ENCODE results near the gene LANCL3. TPM values are rescaled to one million over a fixed set of nuclear protein-coding genes. Genes with fewer than 3 reads are reported as not detected.
"Not testable (repeated sequence)": the region's sequence is repeated elsewhere in the genome, so short reads cannot be mapped to it uniquely, and the experiment has no call there.

LANCL3 gene
- total RNA-seq, 2 experiments from 2014 or later = 0.18 to 0.23 TPM

GRCh38 chrX:37580080-37580479 lies 8.6 kb downstream of the LANCL3 start:
- H3K9me3 Mint-ChIP-seq = no peaks in the 10 kb centered on the region
- ChIA-PET CTCF (no interaction called here), POLR2A (no interaction called here)
- no peaks in the 10 kb centered on the region for H3K36me3 Mint-ChIP-seq (ENCODE audit: low read depth)
- no peak for DNase-seq
- no peaks in the 10 kb centered on the region for H3K4me1 Mint-ChIP-seq
- no peaks in the 10 kb centered on the region for H3K27me3 Mint-ChIP-seq
- no peak overlapping the region for H3K4me3 Mint-ChIP-seq
- no peak overlapping the region for H3K27ac Mint-ChIP-seq

- H3K27me3 Mint-ChIP-seq; H3K4me1 Mint-ChIP-seq; H3K36me3 Mint-ChIP-seq (ENCODE audit: low read depth); H3K9me3 Mint-ChIP-seq; CTCF ChIA-PET; POLR2A ChIA-PET; DNase-seq; H3K4me3 Mint-ChIP-seq; H3K27ac Mint-ChIP-seq: not testable (repeated sequence)
These were observed 15.9 kb downstream of the LANCL3 start for GRCh38 chrX:37587337-37587736.

GRCh38 chrX:37590047-37590446 lies 18.6 kb downstream of the LANCL3 start:
- no peaks in the 10 kb centered on the region for H3K36me3 Mint-ChIP-seq (ENCODE audit: low read depth)
- H3K4me1 Mint-ChIP-seq = no peaks in the 10 kb centered on the region
- ChIA-PET POLR2A (no interaction called here), CTCF (no interaction called here)
- H3K27me3 Mint-ChIP-seq = no peaks in the 10 kb centered on the region
- no peak for DNase-seq
- no peak overlapping the region for H3K4me3 Mint-ChIP-seq
- no peaks in the 10 kb centered on the region for H3K9me3 Mint-ChIP-seq
- H3K27ac Mint-ChIP-seq = no peak overlapping the region

GRCh38 chrX:37594755-37595382 lies 23.4 kb downstream of the LANCL3 start:
- Mint-ChIP-seq H3K36me3 (ENCODE audit: low read depth) (no peaks in the 10 kb centered on the region), H3K4me3 (no peak overlapping the region), H3K9me3 (no peaks in the 10 kb centered on the region), H3K27me3 (no peaks in the 10 kb centered on the region), H3K27ac (no peak overlapping the region), H3K4me1 (no peaks in the 10 kb centered on the region)
- POLR2A ChIA-PET = no interaction called here
- no peak for DNase-seq
- CTCF ChIA-PET = interaction anchor here (1.3 kb wide), 1 partner anchor 150 kb away, joined by 3 read pairs; no protein-coding TSS in a partner anchor

- POLR2A ChIA-PET = no interaction called here
- Mint-ChIP-seq H3K4me1 (no peaks in the 10 kb centered on the region), H3K27ac (no peak overlapping the region), H3K27me3 (peaks cover 2% of the 10 kb centered on the region), H3K4me3 (no peak overlapping the region), H3K9me3 (no peaks in the 10 kb centered on the region), H3K36me3 (ENCODE audit: low read depth) (no peaks in the 10 kb centered on the region)
- CTCF ChIA-PET = no interaction called here
- DNase-seq = no peak
These were observed 28.3 kb downstream of the LANCL3 start for GRCh38 chrX:37599729-37600128.

- H3K9me3 Mint-ChIP-seq = no peaks in the 10 kb centered on the region
- POLR2A ChIA-PET = no interaction called here
These were observed 32.5 kb downstream of the LANCL3 start for GRCh38 chrX:37603938-37604409.

GRCh38 chrX:37607243-37607642 lies 35.8 kb downstream of the LANCL3 start:
- H3K4me1 Mint-ChIP-seq = no peaks in the 10 kb centered on the region
- DNase-seq = no peak
- H3K27ac Mint-ChIP-seq = no peak overlapping the region
- CTCF ChIA-PET = no interaction called here
- POLR2A ChIA-PET = no interaction called here
- H3K27me3 Mint-ChIP-seq = no peaks in the 10 kb centered on the region
- H3K4me3 Mint-ChIP-seq = no peak overlapping the region
- H3K36me3 Mint-ChIP-seq (ENCODE audit: low read depth) = no peaks in the 10 kb centered on the region
- H3K9me3 Mint-ChIP-seq = no peaks in the 10 kb centered on the region

More at GRCh38 chrX:37603938-37604409, 32.5 kb downstream of the LANCL3 start:
- CTCF ChIA-PET = no interaction called here
- Mint-ChIP-seq H3K36me3 (ENCODE audit: low read depth) (no peaks in the 10 kb centered on the region), H3K27ac (no peak overlapping the region), H3K4me3 (no peak overlapping the region), H3K4me1 (no peaks in the 10 kb centered on the region), H3K27me3 (peaks cover 2% of the 10 kb centered on the region)
- no peak for DNase-seq

- no peaks in the 10 kb centered on the region for H3K36me3 Mint-ChIP-seq (ENCODE audit: low read depth)
- H3K27ac Mint-ChIP-seq = no peak overlapping the region
- ChIA-PET CTCF (no interaction called here), POLR2A (no interaction called here)
- H3K9me3 Mint-ChIP-seq = no peaks in the 10 kb centered on the region
- no peak overlapping the region for H3K4me3 Mint-ChIP-seq
- DNase-seq = no peak
- no peaks in the 10 kb centered on the region for H3K27me3 Mint-ChIP-seq
- H3K4me1 Mint-ChIP-seq = no peaks in the 10 kb centered on the region
These were observed 36.7 kb downstream of the LANCL3 start for GRCh38 chrX:37608156-37608555.

GRCh38 chrX:37609727-37610126 lies 38.3 kb downstream of the LANCL3 start:
- ChIA-PET CTCF (no interaction called here), POLR2A (no interaction called here)
- no peak for DNase-seq
- Mint-ChIP-seq H3K36me3 (ENCODE audit: low read depth) (no peaks in the 10 kb centered on the region), H3K4me3 (no peak overlapping the region), H3K27ac (no peak overlapping the region), H3K4me1 (no peaks in the 10 kb centered on the region), H3K9me3 (no peaks in the 10 kb centered on the region), H3K27me3 (no peaks in the 10 kb centered on the region)

- ChIA-PET POLR2A (no interaction called here), CTCF (no interaction called here)
- no peak overlapping the region for H3K27ac Mint-ChIP-seq
- no peaks in the 10 kb centered on the region for H3K36me3 Mint-ChIP-seq (ENCODE audit: low read depth)
- no peaks in the 10 kb centered on the region for H3K4me1 Mint-ChIP-seq
- no peak for DNase-seq
- H3K9me3 Mint-ChIP-seq = no peaks in the 10 kb centered on the region
- H3K27me3 Mint-ChIP-seq = no peaks in the 10 kb centered on the region
- H3K4me3 Mint-ChIP-seq = no peak overlapping the region
These were observed 42.5 kb downstream of the LANCL3 start for GRCh38 chrX:37613933-37614332.

GRCh38 chrX:37627602-37628001 lies 56.1 kb downstream of the LANCL3 start:
- Mint-ChIP-seq H3K9me3 (no peaks in the 10 kb centered on the region), H3K4me1 (no peaks in the 10 kb centered on the region), H3K27me3 (no peaks in the 10 kb centered on the region), H3K36me3 (ENCODE audit: low read depth) (no peaks in the 10 kb centered on the region), H3K27ac (no peak overlapping the region), H3K4me3 (no peak overlapping the region)
- no peak for DNase-seq
- ChIA-PET POLR2A (no interaction called here), CTCF (no interaction called here)

GRCh38 chrX:37638047-37638446 lies 66.6 kb downstream of the LANCL3 start:
- H3K9me3 Mint-ChIP-seq = no peaks in the 10 kb centered on the region
- H3K27ac Mint-ChIP-seq = no peak overlapping the region
- ChIA-PET POLR2A (no interaction called here), CTCF (no interaction called here)
- H3K4me1 Mint-ChIP-seq = no peaks in the 10 kb centered on the region
- no peak overlapping the region for H3K4me3 Mint-ChIP-seq
- no peaks in the 10 kb centered on the region for H3K36me3 Mint-ChIP-seq (ENCODE audit: low read depth)
- DNase-seq = no peak
- no peaks in the 10 kb centered on the region for H3K27me3 Mint-ChIP-seq

GRCh38 chrX:37640142-37640541 lies 68.7 kb downstream of the LANCL3 start:
- ChIA-PET CTCF (no interaction called here), POLR2A (no interaction called here)
- DNase-seq = no peak
- Mint-ChIP-seq H3K4me1 (no peaks in the 10 kb centered on the region), H3K9me3 (no peaks in the 10 kb centered on the region), H3K4me3 (no peak overlapping the region), H3K27ac (no peak overlapping the region), H3K36me3 (ENCODE audit: low read depth) (no peaks in the 10 kb centered on the region), H3K27me3 (no peaks in the 10 kb centered on the region)

- H3K27ac Mint-ChIP-seq = no peak overlapping the region
- DNase-seq = no peak
- H3K4me1 Mint-ChIP-seq = no peaks in the 10 kb centered on the region
- H3K9me3 Mint-ChIP-seq = no peaks in the 10 kb centered on the region
- no peaks in the 10 kb centered on the region for H3K36me3 Mint-ChIP-seq (ENCODE audit: low read depth)
- H3K27me3 Mint-ChIP-seq = no peaks in the 10 kb centered on the region
- no peak overlapping the region for H3K4me3 Mint-ChIP-seq
- ChIA-PET CTCF (no interaction called here), POLR2A (no interaction called here)
These were observed 70.4 kb downstream of the LANCL3 start for GRCh38 chrX:37641859-37642258.

All from activated CD4-positive, alpha-beta memory T cell treated with anti-CD3 and anti-CD28 coated beads, Interleukin-2, amount 10 ng/mL, durations not matched to agents 7 days and 5 days (primary cell).